ENCODE data around the gene CFTR.
"Not testable (repeated sequence)": the region's sequence is repeated elsewhere in the genome, so short reads cannot be mapped to it uniquely, and the experiment has no call there.

CFTR gene

GRCh38 chr7:117698018-117698417 is 218.2 kb downstream of the CFTR start:
- no peak overlapping the region for H3K4me3 ChIP-seq (ENCODE audit: low read depth in 1 of 2, low read length in 1 of 2)
- H3K9me3 ChIP-seq = no peaks in the 10 kb centered on the region
- no peaks in the 10 kb centered on the region for H3K27me3 ChIP-seq
- H3K4me1 ChIP-seq (ENCODE audit: control insufficient read depth in 1 of 2, insufficient read depth in 1 of 2, low read depth in 1 of 2, low read length in 1 of 2) = no peaks in the 10 kb centered on the region
- no peak for TF ChIP-seq CTCF (IDR thresholded peaks at IDR 0.05)
- H3K27ac ChIP-seq = no peak overlapping the region
- H3K36me3 ChIP-seq = no peaks in the 10 kb centered on the region

- H3K4me1 ChIP-seq (ENCODE audit: control insufficient read depth in 1 of 2, insufficient read depth in 1 of 2, low read depth in 1 of 2, low read length in 1 of 2) = no peaks in the 10 kb centered on the region
- no peak for TF ChIP-seq CTCF (IDR thresholded peaks at IDR 0.05)
- no peaks in the 10 kb centered on the region for H3K9me3 ChIP-seq
- no peaks in the 10 kb centered on the region for H3K36me3 ChIP-seq
- H3K4me3 ChIP-seq (ENCODE audit: low read depth in 1 of 2, low read length in 1 of 2) = no peak overlapping the region
- H3K27ac ChIP-seq = no peak overlapping the region
- no peaks in the 10 kb centered on the region for H3K27me3 ChIP-seq
These were observed 224.2 kb downstream of the CFTR start for GRCh38 chr7:117704063-117704462.

- no peak for TF ChIP-seq CTCF (IDR thresholded peaks at IDR 0.05)
- Histone ChIP-seq H3K4me3 (ENCODE audit: low read depth in 1 of 2, low read length in 1 of 2) (no peak overlapping the region), H3K27ac (no peak overlapping the region), H3K27me3 (no peaks in the 10 kb centered on the region), H3K36me3 (no peaks in the 10 kb centered on the region), H3K4me1 (ENCODE audit: control insufficient read depth in 1 of 2, insufficient read depth in 1 of 2, low read depth in 1 of 2, low read length in 1 of 2) (no peaks in the 10 kb centered on the region), H3K9me3 (no peaks in the 10 kb centered on the region)
These were observed 225.8 kb downstream of the CFTR start for GRCh38 chr7:117705630-117706029.

GRCh38 chr7:117706210-117706609 is 226.4 kb downstream of the CFTR start:
- H3K4me1 ChIP-seq (ENCODE audit: control insufficient read depth in 1 of 2, insufficient read depth in 1 of 2, low read depth in 1 of 2, low read length in 1 of 2) = no peaks in the 10 kb centered on the region
- no peaks in the 10 kb centered on the region for H3K9me3 ChIP-seq
- H3K36me3 ChIP-seq = no peaks in the 10 kb centered on the region
- no peak overlapping the region for H3K27ac ChIP-seq
- no peaks in the 10 kb centered on the region for H3K27me3 ChIP-seq
- H3K4me3 ChIP-seq (ENCODE audit: low read depth in 1 of 2, low read length in 1 of 2) = no peak overlapping the region
- no peak for TF ChIP-seq CTCF (IDR thresholded peaks at IDR 0.05)

GRCh38 chr7:117707080-117707479 is 227.3 kb downstream of the CFTR start:
- H3K27ac ChIP-seq = no peak overlapping the region
- no peaks in the 10 kb centered on the region for H3K27me3 ChIP-seq
- no peaks in the 10 kb centered on the region for H3K36me3 ChIP-seq
- no peak overlapping the region for H3K4me3 ChIP-seq (ENCODE audit: low read depth in 1 of 2, low read length in 1 of 2)
- no peak for TF ChIP-seq CTCF (IDR thresholded peaks at IDR 0.05)
- H3K4me1 ChIP-seq (ENCODE audit: control insufficient read depth in 1 of 2, insufficient read depth in 1 of 2, low read depth in 1 of 2, low read length in 1 of 2) = no peaks in the 10 kb centered on the region
- H3K9me3 ChIP-seq = no peaks in the 10 kb centered on the region

GRCh38 chr7:117708173-117708572 is 228.3 kb downstream of the CFTR start:
- H3K27ac ChIP-seq; H3K9me3 ChIP-seq; H3K36me3 ChIP-seq; H3K27me3 ChIP-seq; H3K4me1 ChIP-seq (ENCODE audit: control insufficient read depth in 1 of 2, insufficient read depth in 1 of 2, low read depth in 1 of 2, low read length in 1 of 2); H3K4me3 ChIP-seq (ENCODE audit: low read depth in 1 of 2, low read length in 1 of 2): not testable (repeated sequence)
